ENCODE data around the gene MLEC. TPM values are rescaled to one million over a fixed set of nuclear protein-coding genes. Genes with fewer than 3 reads are reported as not detected.
A peak's percentile ranks its signal among the peaks of the same experiment; 100 is the strongest.
"Not testable (repeated sequence)": the region's sequence is repeated elsewhere in the genome, so short reads cannot be mapped to it uniquely, and the experiment has no call there.

MLEC gene
- total and polyA plus RNA-seq, 2 donors: 18.5 to 52.0 TPM

DNA sequence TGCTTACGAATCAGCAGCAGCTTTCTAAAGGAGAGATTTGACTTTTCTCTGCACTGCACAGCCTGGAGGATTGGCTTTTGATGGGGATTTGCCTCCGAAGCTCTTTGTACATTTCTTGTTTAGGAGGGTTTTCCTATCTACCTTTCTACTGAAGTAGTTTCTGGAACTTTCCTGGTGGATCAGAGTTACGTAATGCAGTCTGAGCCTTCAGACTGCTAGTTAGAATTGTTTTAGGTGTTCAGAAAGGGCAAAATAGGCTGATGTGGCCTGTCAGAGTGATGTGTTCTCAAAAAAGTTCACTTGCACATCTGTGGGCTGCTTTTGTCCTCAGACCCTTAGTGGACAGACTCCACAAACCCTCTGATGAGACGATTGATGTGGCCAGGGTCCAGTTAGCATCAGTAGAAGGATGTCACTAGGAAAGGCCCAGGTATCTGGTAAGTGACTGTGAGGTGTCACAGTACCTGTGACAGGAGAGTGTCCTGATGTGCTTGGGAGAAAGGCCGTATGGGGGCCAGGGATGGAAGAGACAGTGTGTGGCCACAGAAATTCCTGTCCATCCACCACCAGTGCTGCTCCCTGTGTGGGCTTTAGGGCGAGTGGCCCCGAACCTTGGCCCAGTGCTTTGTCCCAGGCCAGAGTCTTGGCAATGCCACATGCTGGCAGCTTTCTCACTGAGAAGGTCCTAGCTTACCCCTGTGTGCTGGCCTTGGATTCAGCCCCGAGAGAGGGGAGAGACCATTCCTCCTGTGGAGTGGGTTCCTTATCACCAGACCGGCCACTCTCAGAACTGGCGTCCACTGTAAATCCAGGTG, 34.2 kb downstream of the MLEC start:
- no peak overlapping the region for H3K27ac ChIP-seq (ENCODE audit: low read depth in 1 of 2, low read length in 1 of 2)
- H3K27me3 ChIP-seq (ENCODE audit: control insufficient read depth in 2 of 2, insufficient read depth in 1 of 2, low read length in 1 of 2): no peaks in the 10 kb centered on the region
- H3K4me1 ChIP-seq (ENCODE audit: control insufficient read depth in 2 of 2, insufficient read depth in 2 of 2, low read length in 2 of 2): peaks cover 6 to 12% of the 10 kb centered on the region in 2 donors
- H3K4me3 ChIP-seq (ENCODE audit: low read length in 2 of 2): no peak overlapping the region
- no peaks in the 10 kb centered on the region for H3K9me3 ChIP-seq (ENCODE audit: control insufficient read depth in 2 of 2, insufficient read depth in 1 of 2, low read length in 1 of 2)
- DNase-seq (ENCODE audit: low read depth in 6 of 9, low spot score in 9 of 9): no peak
- WGBS: 96% methylated on average over 10 of the region's 10 CpGs
- peaks cover 60 to 75% of the 10 kb centered on the region in 2 donors for H3K36me3 ChIP-seq (ENCODE audit: control insufficient read depth in 2 of 2, insufficient read depth in 2 of 2, low read length in 1 of 2)

- Histone ChIP-seq H3K27me3 (ENCODE audit: control insufficient read depth in 2 of 2, insufficient read depth in 1 of 2, low read length in 1 of 2) (no peaks in the 10 kb centered on the region), H3K4me3 (ENCODE audit: low read length in 2 of 2) (no peak overlapping the region), H3K27ac (ENCODE audit: low read depth in 1 of 2, low read length in 1 of 2) (no peak overlapping the region), H3K4me1 (ENCODE audit: control insufficient read depth in 2 of 2, insufficient read depth in 2 of 2, low read length in 2 of 2) (peaks cover 6 to 18% of the 10 kb centered on the region in 2 donors), H3K36me3 (ENCODE audit: control insufficient read depth in 2 of 2, insufficient read depth in 2 of 2, low read length in 1 of 2) (peaks cover 53 to 68% of the 10 kb centered on the region in 2 donors), H3K9me3 (ENCODE audit: control insufficient read depth in 2 of 2, insufficient read depth in 1 of 2, low read length in 1 of 2) (no peaks in the 10 kb centered on the region)
- no peak for DNase-seq (ENCODE audit: low read depth in 6 of 9, low spot score in 9 of 9)
- WGBS: 93% methylated on average over 3 of the region's 3 CpGs
Observed at GRCh38 chr12:120721866-120722265, 34.9 kb downstream of the MLEC start.

GRCh38 chr12:120722784-120723183, 35.8 kb downstream of the MLEC start:
- no peak for DNase-seq (ENCODE audit: low read depth in 6 of 9, low spot score in 9 of 9)
- Histone ChIP-seq H3K4me3 (ENCODE audit: low read length in 2 of 2) (no peak overlapping the region), H3K27ac (ENCODE audit: low read depth in 1 of 2, low read length in 1 of 2) (no peak overlapping the region), H3K9me3 (ENCODE audit: control insufficient read depth in 2 of 2, insufficient read depth in 1 of 2, low read length in 1 of 2) (no peaks in the 10 kb centered on the region), H3K27me3 (ENCODE audit: control insufficient read depth in 2 of 2, insufficient read depth in 1 of 2, low read length in 1 of 2) (no peaks in the 10 kb centered on the region), H3K36me3 (ENCODE audit: control insufficient read depth in 2 of 2, insufficient read depth in 2 of 2, low read length in 1 of 2) (peaks cover 49 to 64% of the 10 kb centered on the region in 2 donors), H3K4me1 (ENCODE audit: control insufficient read depth in 2 of 2, insufficient read depth in 2 of 2, low read length in 2 of 2) (peaks cover 6 to 18% of the 10 kb centered on the region in 2 donors)
- 96% methylated on average over 2 of the region's 2 CpGs for WGBS

- WGBS: 91% methylated on average over 5 of the region's 5 CpGs
- Histone ChIP-seq H3K4me1 (ENCODE audit: control insufficient read depth in 2 of 2, insufficient read depth in 2 of 2, low read length in 2 of 2) (peaks cover 6 to 18% of the 10 kb centered on the region in 2 donors), H3K9me3 (ENCODE audit: control insufficient read depth in 2 of 2, insufficient read depth in 1 of 2, low read length in 1 of 2) (no peaks in the 10 kb centered on the region), H3K27ac (ENCODE audit: low read depth in 1 of 2, low read length in 1 of 2) (no peak overlapping the region), H3K27me3 (ENCODE audit: control insufficient read depth in 2 of 2, insufficient read depth in 1 of 2, low read length in 1 of 2) (no peaks in the 10 kb centered on the region), H3K4me3 (ENCODE audit: low read length in 2 of 2) (no peak overlapping the region), H3K36me3 (ENCODE audit: control insufficient read depth in 2 of 2, insufficient read depth in 2 of 2, low read length in 1 of 2) (peaks cover 40 to 49% of the 10 kb centered on the region in 2 donors)
- no peak for DNase-seq (ENCODE audit: low read depth in 6 of 9, low spot score in 9 of 9)
Observed at GRCh38 chr12:120724720-120725119, 37.8 kb downstream of the MLEC start.

GRCh38 chr12:120725151-120725658, 38.3 kb downstream of the MLEC start:
- Histone ChIP-seq H3K27ac (ENCODE audit: low read depth in 1 of 2, low read length in 1 of 2) (no peak overlapping the region), H3K9me3 (ENCODE audit: control insufficient read depth in 2 of 2, insufficient read depth in 1 of 2, low read length in 1 of 2) (no peaks in the 10 kb centered on the region), H3K27me3 (ENCODE audit: control insufficient read depth in 2 of 2, insufficient read depth in 1 of 2, low read length in 1 of 2) (no peaks in the 10 kb centered on the region), H3K36me3 (ENCODE audit: control insufficient read depth in 2 of 2, insufficient read depth in 2 of 2, low read length in 1 of 2) (peaks cover 37 to 46% of the 10 kb centered on the region in 2 donors), H3K4me3 (ENCODE audit: low read length in 2 of 2) (peak overlapping the region; percentile 62 to 80), H3K4me1 (ENCODE audit: control insufficient read depth in 2 of 2, insufficient read depth in 2 of 2, low read length in 2 of 2) (peaks cover 6 to 18% of the 10 kb centered on the region in 2 donors)
- no peak for DNase-seq (ENCODE audit: low read depth in 6 of 9, low spot score in 9 of 9)
- 49% methylated on average over 14 of the region's 14 CpGs for WGBS

DNA sequence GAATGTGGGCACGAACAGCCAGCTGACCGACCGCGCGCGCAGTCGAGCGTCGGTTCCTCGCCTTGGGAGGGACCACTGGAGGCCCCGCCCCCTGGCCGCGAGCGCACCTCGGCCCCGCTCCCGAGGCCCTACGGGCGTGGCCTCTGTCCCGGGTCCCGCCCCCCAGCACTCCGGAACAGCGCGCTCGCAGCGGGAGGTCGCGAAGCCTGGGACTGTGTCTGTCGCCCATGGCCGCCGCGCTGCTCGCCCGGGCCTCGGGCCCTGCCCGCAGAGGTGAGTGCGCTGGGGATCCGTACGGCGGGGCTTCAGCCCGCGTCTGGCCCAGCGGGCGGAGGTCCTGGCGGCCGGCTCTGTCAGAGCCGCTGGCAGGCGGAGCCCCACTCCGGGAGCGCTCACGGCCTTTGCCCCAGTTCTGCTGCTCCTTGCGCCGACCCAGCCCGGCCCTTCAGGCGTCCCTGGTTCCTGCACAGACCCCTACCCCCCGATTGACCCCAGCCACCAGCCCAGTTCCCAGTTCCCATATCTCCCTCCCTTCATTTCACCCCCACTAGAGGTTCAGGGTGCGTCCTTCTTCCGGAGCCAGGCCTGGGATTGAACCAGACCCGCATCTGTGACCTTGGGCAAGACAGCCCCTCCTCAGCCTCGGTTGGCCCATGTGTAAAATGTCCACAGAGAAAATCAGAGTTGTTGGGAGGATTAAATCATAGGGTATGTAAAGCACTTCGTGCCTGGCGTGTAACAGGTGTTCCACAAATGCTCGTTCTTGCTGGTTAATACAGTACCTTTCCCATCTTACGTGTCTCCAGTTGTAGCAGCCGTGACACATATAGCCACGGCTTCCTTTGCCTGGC, 38.9 kb downstream of the MLEC start, which contains the start of gene ACADS:
TSS of gene ACADS (plus strand) at position 168 of the 851 bp plus-strand sequence. CDS start at position 228, 60 bp downstream.
- peak within 1 kb of the TSS in 1 of 2 donors; percentile 22 for H3K27ac ChIP-seq (ENCODE audit: low read depth in 1 of 2, low read length in 1 of 2)
- peak within 1 kb of the TSS; percentile 62 to 80 for H3K4me3 ChIP-seq (ENCODE audit: low read length in 2 of 2)
- no peaks in the 10 kb centered on the region for H3K9me3 ChIP-seq (ENCODE audit: control insufficient read depth in 2 of 2, insufficient read depth in 1 of 2, low read length in 1 of 2)
- peak; percentile 43 to 92 (median 84) for DNase-seq (ENCODE audit: low read depth in 6 of 9, low spot score in 9 of 9)
- 11% methylated on average over 66 of the region's 66 CpGs for WGBS
- H3K27me3 ChIP-seq (ENCODE audit: control insufficient read depth in 2 of 2, insufficient read depth in 1 of 2, low read length in 1 of 2): no peaks in the 10 kb centered on the region
- H3K4me1 ChIP-seq (ENCODE audit: control insufficient read depth in 2 of 2, insufficient read depth in 2 of 2, low read length in 2 of 2): peaks cover 6 to 18% of the 10 kb centered on the region in 2 donors
- H3K36me3 ChIP-seq (ENCODE audit: control insufficient read depth in 2 of 2, insufficient read depth in 2 of 2, low read length in 1 of 2): peaks cover 33 to 43% of the 10 kb centered on the region in 2 donors

- no peak for DNase-seq (ENCODE audit: low read depth in 6 of 9, low spot score in 9 of 9)
- Histone ChIP-seq H3K27ac (ENCODE audit: low read depth in 1 of 2, low read length in 1 of 2) (no peak overlapping the region), H3K4me1 (ENCODE audit: control insufficient read depth in 2 of 2, insufficient read depth in 2 of 2, low read length in 2 of 2) (peaks cover 6 to 18% of the 10 kb centered on the region in 2 donors), H3K4me3 (ENCODE audit: low read length in 2 of 2) (peak overlapping the region; percentile 62 to 80), H3K36me3 (ENCODE audit: control insufficient read depth in 2 of 2, insufficient read depth in 2 of 2, low read length in 1 of 2) (peaks cover 29 to 38% of the 10 kb centered on the region in 2 donors), H3K9me3 (ENCODE audit: control insufficient read depth in 2 of 2, insufficient read depth in 1 of 2, low read length in 1 of 2) (no peaks in the 10 kb centered on the region), H3K27me3 (ENCODE audit: control insufficient read depth in 2 of 2, insufficient read depth in 1 of 2, low read length in 1 of 2) (no peaks in the 10 kb centered on the region)
- 98% methylated on average over 9 of the region's 9 CpGs for WGBS
Observed at GRCh38 chr12:120726510-120726793, 39.5 kb downstream of the MLEC start.

DNA sequence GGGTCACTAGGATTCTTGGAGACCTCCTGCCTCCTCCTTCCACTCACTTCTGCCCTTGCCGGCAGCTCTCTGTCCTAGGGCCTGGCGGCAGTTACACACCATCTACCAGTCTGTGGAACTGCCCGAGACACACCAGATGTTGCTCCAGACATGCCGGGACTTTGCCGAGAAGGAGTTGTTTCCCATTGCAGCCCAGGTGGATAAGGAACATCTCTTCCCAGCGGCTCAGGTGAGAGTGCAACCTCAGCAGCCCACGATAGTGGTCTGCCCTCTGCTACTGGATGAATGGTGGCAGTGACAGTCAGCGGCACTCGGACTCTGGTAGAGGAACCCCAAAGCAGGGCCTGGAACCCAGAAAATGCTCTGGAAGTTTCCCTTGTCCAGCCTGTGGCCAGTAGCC, 40.0 kb downstream of the MLEC start:
- WGBS: 98% methylated on average over 9 of the region's 9 CpGs
- Histone ChIP-seq H3K4me3 (ENCODE audit: low read length in 2 of 2) (no peak overlapping the region), H3K27me3 (ENCODE audit: control insufficient read depth in 2 of 2, insufficient read depth in 1 of 2, low read length in 1 of 2) (no peaks in the 10 kb centered on the region), H3K4me1 (ENCODE audit: control insufficient read depth in 2 of 2, insufficient read depth in 2 of 2, low read length in 2 of 2) (peaks cover 6 to 18% of the 10 kb centered on the region in 2 donors), H3K36me3 (ENCODE audit: control insufficient read depth in 2 of 2, insufficient read depth in 2 of 2, low read length in 1 of 2) (peaks cover 24 to 32% of the 10 kb centered on the region in 2 donors), H3K27ac (ENCODE audit: low read depth in 1 of 2, low read length in 1 of 2) (no peak overlapping the region), H3K9me3 (ENCODE audit: control insufficient read depth in 2 of 2, insufficient read depth in 1 of 2, low read length in 1 of 2) (no peaks in the 10 kb centered on the region)
- no peak for DNase-seq (ENCODE audit: low read depth in 6 of 9, low spot score in 9 of 9)

- H3K27ac ChIP-seq (ENCODE audit: low read depth in 1 of 2, low read length in 1 of 2); H3K27me3 ChIP-seq (ENCODE audit: control insufficient read depth in 2 of 2, insufficient read depth in 1 of 2, low read length in 1 of 2); H3K4me1 ChIP-seq (ENCODE audit: control insufficient read depth in 2 of 2, insufficient read depth in 2 of 2, low read length in 2 of 2); H3K9me3 ChIP-seq (ENCODE audit: control insufficient read depth in 2 of 2, insufficient read depth in 1 of 2, low read length in 1 of 2); DNase-seq (ENCODE audit: low read depth in 6 of 9, low spot score in 9 of 9); H3K4me3 ChIP-seq (ENCODE audit: low read length in 2 of 2): not testable (repeated sequence)
- WGBS: 97% methylated on average over 35 of the region's 35 CpGs
- peaks cover 12 to 20% of the 10 kb centered on the region in 2 donors for H3K36me3 ChIP-seq (ENCODE audit: control insufficient read depth in 2 of 2, insufficient read depth in 2 of 2, low read length in 1 of 2)
Observed at GRCh38 chr12:120732198-120732597, 45.2 kb downstream of the MLEC start.

Data from thymus (tissue), 11 donors.